Measurements from ENCODE around the gene LMO7.

LMO7 gene

DNA sequence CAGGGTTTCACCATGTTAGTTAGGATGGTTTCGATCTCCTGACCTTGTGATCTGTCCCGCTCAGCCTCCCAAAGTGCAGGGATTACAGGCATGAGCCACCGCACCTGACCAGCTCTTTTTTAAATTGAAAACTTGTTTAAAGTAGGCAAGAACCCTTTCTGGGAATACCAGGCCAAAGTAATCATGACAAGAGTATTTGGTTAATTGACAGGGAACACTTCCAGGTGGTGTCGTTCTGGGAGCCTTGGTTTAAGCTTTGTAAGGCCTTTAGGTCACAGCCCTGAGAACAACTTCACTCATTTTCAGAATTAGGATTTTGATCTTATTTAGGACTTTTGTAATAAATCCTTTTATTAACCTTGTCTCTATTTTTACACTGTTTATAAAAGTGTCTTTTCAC is 115.2 kb downstream of the LMO7 start:
- no peak overlapping the region for H3K27ac ChIP-seq (ENCODE audit: insufficient read depth, low read depth, low read length, poor library complexity, severe bottlenecking)
- no peaks in the 10 kb centered on the region for H3K27me3 ChIP-seq (ENCODE audit: control insufficient read depth, insufficient read depth, low read length, poor library complexity, severe bottlenecking)
- H3K4me1 ChIP-seq (ENCODE audit: control insufficient read depth, insufficient read depth, low read length), result no peaks in the 10 kb centered on the region
- 87 to 91% methylated on average over 4 of the region's 4 CpGs for WGBS, 2 experiments
- H3K4me3 ChIP-seq (ENCODE audit: insufficient read depth, low read depth, low read length), result no peak overlapping the region
- H3K9me3 ChIP-seq (ENCODE audit: control insufficient read depth, low read length), result no peaks in the 10 kb centered on the region
- H3K36me3 ChIP-seq (ENCODE audit: control insufficient read depth, insufficient read depth, low read length), result no peaks in the 10 kb centered on the region

DNA sequence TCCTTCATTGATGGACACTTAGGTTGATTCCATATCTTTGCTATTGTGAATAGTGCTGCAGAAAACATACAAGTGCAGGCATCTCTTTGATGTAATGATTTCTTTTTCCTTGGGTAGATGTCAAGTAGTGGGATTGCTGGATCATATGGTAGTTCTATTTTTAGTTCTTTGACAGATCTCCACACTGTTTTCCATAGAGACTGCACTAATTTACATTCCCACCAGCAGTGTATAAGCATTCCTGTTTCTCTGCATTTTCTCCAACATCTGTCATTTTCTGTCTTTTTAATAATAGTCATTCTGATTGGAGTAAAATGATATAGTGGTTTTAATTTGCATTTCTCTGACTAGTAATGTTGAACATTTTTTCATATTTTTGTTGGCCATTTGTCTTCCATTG is 116.7 kb downstream of the LMO7 start:
- no peak overlapping the region for H3K27ac ChIP-seq (ENCODE audit: insufficient read depth, low read depth, low read length, poor library complexity, severe bottlenecking)
- no peaks in the 10 kb centered on the region for H3K4me1 ChIP-seq (ENCODE audit: control insufficient read depth, insufficient read depth, low read length)
- no peaks in the 10 kb centered on the region for H3K9me3 ChIP-seq (ENCODE audit: control insufficient read depth, low read length)
- no peaks in the 10 kb centered on the region for H3K36me3 ChIP-seq (ENCODE audit: control insufficient read depth, insufficient read depth, low read length)
- H3K27me3 ChIP-seq (ENCODE audit: control insufficient read depth, insufficient read depth, low read length, poor library complexity, severe bottlenecking), result no peaks in the 10 kb centered on the region
- no peak overlapping the region for H3K4me3 ChIP-seq (ENCODE audit: insufficient read depth, low read depth, low read length)

DNA sequence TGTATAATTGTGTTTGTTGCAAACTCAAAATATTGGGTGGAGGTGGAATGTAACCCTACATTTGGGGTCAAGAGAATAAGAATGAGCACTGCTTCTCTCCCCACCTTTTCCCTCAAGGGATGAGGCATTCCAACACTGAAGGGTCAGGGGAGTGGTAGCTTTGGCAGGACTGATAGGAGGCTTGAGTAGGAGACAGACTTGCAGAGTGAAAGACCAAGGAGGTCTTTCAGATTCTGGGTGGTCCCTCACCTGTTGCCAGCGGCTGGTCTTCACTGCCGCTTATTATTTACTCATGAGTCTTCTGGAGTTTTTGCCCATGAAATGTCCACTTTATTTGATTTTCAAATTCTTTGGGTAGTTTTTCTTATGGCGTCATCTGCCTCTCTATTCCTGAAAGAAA is 118.8 kb downstream of the LMO7 start:
- Histone ChIP-seq H3K4me3 (ENCODE audit: insufficient read depth, low read depth, low read length) (no peak overlapping the region), H3K9me3 (ENCODE audit: control insufficient read depth, low read length) (no peaks in the 10 kb centered on the region), H3K4me1 (ENCODE audit: control insufficient read depth, insufficient read depth, low read length) (no peaks in the 10 kb centered on the region), H3K27me3 (ENCODE audit: control insufficient read depth, insufficient read depth, low read length, poor library complexity, severe bottlenecking) (no peaks in the 10 kb centered on the region), H3K27ac (ENCODE audit: insufficient read depth, low read depth, low read length, poor library complexity, severe bottlenecking) (no peak overlapping the region), H3K36me3 (ENCODE audit: control insufficient read depth, insufficient read depth, low read length) (no peaks in the 10 kb centered on the region)
- WGBS, 2 experiments, result 93 to 98% methylated on average over 3 of the region's 3 CpGs

DNA sequence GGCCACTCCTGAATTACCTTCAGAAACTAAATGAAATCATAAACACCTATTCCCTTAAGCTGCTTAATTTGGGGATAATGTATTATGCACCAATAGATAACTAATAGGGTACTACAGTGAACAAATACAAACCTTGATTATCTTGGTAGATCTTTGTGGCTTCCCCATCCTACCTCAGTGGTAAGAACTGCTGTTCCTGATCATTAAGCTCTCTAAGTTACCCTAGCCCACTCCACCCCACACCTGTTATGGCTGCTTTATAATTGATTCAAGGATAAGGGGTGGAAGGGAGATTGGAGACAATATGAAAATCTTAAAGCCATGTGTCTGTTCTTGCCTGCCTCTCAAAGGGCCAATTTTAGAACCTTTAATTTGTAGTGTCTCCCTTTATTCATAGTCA is 121.2 kb downstream of the LMO7 start:
- Histone ChIP-seq H3K27ac (ENCODE audit: insufficient read depth, low read depth, low read length, poor library complexity, severe bottlenecking) (no peak overlapping the region), H3K4me3 (ENCODE audit: insufficient read depth, low read depth, low read length) (no peak overlapping the region), H3K36me3 (ENCODE audit: control insufficient read depth, insufficient read depth, low read length) (no peaks in the 10 kb centered on the region), H3K4me1 (ENCODE audit: control insufficient read depth, insufficient read depth, low read length) (no peaks in the 10 kb centered on the region), H3K9me3 (ENCODE audit: control insufficient read depth, low read length) (no peaks in the 10 kb centered on the region), H3K27me3 (ENCODE audit: control insufficient read depth, insufficient read depth, low read length, poor library complexity, severe bottlenecking) (no peaks in the 10 kb centered on the region)

DNA sequence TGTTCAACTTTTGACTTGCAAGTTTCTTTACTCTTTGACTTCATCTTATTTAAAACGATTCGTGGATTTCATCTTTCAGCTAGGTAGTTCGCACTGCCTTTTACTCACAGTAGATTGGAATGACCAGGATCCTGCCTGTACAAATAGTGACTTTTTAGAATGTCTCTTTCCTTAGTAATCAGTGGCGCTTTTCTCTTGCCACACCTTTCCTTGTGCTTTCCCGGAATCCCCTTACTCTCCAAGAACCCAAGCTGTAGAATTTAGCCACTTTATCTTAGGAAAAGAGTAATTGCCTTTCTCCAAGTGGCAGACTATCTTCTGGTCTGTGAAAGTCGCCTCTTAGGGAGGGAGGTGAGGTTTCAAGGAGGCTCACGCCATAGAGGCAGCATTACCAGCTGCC is 123.4 kb downstream of the LMO7 start:
- WGBS, 2 experiments, result 94 to 99% methylated on average over 7 of the region's 7 CpGs
- no peaks in the 10 kb centered on the region for H3K9me3 ChIP-seq (ENCODE audit: control insufficient read depth, low read length)
- no peaks in the 10 kb centered on the region for H3K4me1 ChIP-seq (ENCODE audit: control insufficient read depth, insufficient read depth, low read length)
- H3K36me3 ChIP-seq (ENCODE audit: control insufficient read depth, insufficient read depth, low read length), result no peaks in the 10 kb centered on the region
- H3K27ac ChIP-seq (ENCODE audit: insufficient read depth, low read depth, low read length, poor library complexity, severe bottlenecking), result no peak overlapping the region
- H3K27me3 ChIP-seq (ENCODE audit: control insufficient read depth, insufficient read depth, low read length, poor library complexity, severe bottlenecking), result no peaks in the 10 kb centered on the region
- H3K4me3 ChIP-seq (ENCODE audit: insufficient read depth, low read depth, low read length), result no peak overlapping the region

DNA sequence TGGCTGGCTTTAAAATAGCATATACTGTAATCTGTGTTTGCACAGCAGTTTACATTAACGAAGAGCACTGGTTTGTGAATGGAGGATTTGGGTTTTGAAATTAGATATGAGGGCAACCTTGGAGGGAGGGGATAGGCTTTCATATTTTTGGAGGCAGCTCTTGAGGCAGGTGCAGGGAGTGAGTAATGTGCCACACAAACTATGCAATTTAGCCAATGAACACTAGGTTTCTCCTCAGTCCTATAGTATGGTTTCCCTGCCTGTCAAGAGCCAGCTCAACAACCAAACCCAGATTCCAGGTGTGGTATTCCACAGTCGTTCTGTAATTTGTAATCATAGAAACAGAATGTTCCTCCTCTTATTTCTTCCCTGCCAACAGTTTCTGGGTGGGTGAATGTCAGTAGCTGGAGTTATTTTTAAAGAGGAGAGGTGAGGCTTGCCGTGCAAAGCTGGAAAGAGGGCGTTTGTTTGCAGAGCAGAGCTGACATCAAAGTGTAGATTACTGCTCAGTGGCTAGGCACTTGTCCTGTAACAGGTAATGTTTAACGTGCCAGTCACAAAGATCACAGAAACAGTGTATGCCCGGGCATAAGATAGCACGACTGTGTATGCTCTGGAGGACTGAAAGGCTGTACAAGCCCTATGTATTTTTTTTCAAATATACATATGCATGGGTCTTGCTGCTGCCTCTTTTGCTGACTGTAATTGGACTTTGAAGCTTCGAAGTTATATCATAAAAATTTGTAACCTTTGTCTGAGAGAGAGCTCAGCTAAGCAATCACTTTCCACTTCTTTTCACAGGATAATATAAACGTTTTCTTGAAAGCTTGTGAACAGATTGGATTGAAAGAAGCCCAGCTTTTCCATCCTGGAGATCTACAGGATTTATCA is 124.2 kb downstream of the LMO7 start:
- H3K4me1 ChIP-seq (ENCODE audit: control insufficient read depth, insufficient read depth, low read length), result no peaks in the 10 kb centered on the region
- WGBS, 2 experiments, result 85 to 89% methylated on average over 8 to 9 of the region's 9 CpGs
- H3K27me3 ChIP-seq (ENCODE audit: control insufficient read depth, insufficient read depth, low read length, poor library complexity, severe bottlenecking), result no peaks in the 10 kb centered on the region
- no peaks in the 10 kb centered on the region for H3K36me3 ChIP-seq (ENCODE audit: control insufficient read depth, insufficient read depth, low read length)
- no peaks in the 10 kb centered on the region for H3K9me3 ChIP-seq (ENCODE audit: control insufficient read depth, low read length)
- no peak overlapping the region for H3K4me3 ChIP-seq (ENCODE audit: insufficient read depth, low read depth, low read length)
- H3K27ac ChIP-seq (ENCODE audit: insufficient read depth, low read depth, low read length, poor library complexity, severe bottlenecking), result no peak overlapping the region

DNA sequence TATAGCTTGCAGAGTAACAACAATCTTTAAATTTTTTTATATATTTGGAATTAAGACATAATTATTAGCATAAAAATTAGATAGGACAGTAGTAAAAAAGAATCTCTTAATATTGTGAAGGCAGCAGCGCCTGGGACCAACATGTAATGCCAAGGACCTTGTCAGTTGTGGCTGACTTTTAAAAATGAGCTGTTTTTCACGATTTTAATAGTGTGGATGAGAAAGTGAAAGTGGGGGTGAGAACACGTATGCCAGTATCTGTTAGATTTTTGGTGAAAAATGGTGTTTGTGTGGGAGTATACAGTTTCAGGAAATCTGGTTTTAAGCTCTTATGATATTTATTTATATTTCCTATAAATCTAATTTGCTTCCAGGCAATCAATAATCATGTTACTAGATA is 125.2 kb downstream of the LMO7 start:
- H3K36me3 ChIP-seq (ENCODE audit: control insufficient read depth, insufficient read depth, low read length), result no peaks in the 10 kb centered on the region
- no peak overlapping the region for H3K4me3 ChIP-seq (ENCODE audit: insufficient read depth, low read depth, low read length)
- H3K27me3 ChIP-seq (ENCODE audit: control insufficient read depth, insufficient read depth, low read length, poor library complexity, severe bottlenecking), result no peaks in the 10 kb centered on the region
- H3K4me1 ChIP-seq (ENCODE audit: control insufficient read depth, insufficient read depth, low read length), result no peaks in the 10 kb centered on the region
- WGBS, 2 experiments, result 94 to 95% methylated on average over 3 of the region's 3 CpGs
- no peak overlapping the region for H3K27ac ChIP-seq (ENCODE audit: insufficient read depth, low read depth, low read length, poor library complexity, severe bottlenecking)
- H3K9me3 ChIP-seq (ENCODE audit: control insufficient read depth, low read length), result no peaks in the 10 kb centered on the region

DNA sequence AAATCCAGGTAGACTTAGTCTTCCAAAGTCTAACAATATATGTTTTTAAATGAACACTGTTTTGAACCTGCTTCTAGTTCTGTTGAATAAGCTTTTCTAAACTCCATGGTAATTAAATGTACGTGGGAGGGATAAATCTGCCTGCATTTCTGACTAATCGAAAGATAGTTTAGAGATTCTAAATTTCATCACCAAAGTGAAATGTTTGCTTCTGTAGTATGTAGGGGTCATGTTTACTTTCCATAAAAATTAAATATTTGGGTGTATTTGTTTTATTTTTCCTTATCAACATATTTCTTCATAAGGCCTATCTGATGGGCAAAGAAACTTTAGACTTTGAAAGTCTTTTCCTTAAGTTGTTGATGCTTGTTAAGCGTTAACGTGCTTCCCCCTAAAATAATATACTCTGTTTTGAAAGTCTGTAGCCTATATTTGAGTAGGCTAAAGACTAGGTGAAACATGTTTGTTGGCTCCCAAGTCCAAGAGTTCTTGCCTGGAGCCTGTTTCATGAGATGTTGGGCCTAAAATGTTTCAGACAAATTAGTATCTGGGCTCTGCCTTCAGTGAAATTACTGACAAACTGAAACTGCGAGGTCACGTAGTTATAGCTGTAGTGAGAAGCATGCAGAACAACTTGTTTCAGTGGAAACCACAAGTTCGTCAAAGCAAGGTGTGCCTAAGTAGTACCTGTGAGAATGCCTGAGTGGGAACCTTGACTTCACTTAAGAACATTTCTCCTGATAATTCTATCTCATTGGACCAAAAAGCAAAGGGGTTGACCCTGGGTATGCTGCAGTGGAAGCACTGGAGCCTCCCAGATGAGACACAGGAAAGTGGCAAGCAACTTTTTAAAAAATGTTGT is 126.2 kb downstream of the LMO7 start:
- WGBS, 2 experiments, result 92 to 94% methylated on average over 5 to 7 of the region's 7 CpGs
- Histone ChIP-seq H3K9me3 (ENCODE audit: control insufficient read depth, low read length) (no peaks in the 10 kb centered on the region), H3K4me1 (ENCODE audit: control insufficient read depth, insufficient read depth, low read length) (no peaks in the 10 kb centered on the region), H3K36me3 (ENCODE audit: control insufficient read depth, insufficient read depth, low read length) (no peaks in the 10 kb centered on the region), H3K27ac (ENCODE audit: insufficient read depth, low read depth, low read length, poor library complexity, severe bottlenecking) (no peak overlapping the region), H3K27me3 (ENCODE audit: control insufficient read depth, insufficient read depth, low read length, poor library complexity, severe bottlenecking) (no peaks in the 10 kb centered on the region), H3K4me3 (ENCODE audit: insufficient read depth, low read depth, low read length) (no peak overlapping the region)

DNA sequence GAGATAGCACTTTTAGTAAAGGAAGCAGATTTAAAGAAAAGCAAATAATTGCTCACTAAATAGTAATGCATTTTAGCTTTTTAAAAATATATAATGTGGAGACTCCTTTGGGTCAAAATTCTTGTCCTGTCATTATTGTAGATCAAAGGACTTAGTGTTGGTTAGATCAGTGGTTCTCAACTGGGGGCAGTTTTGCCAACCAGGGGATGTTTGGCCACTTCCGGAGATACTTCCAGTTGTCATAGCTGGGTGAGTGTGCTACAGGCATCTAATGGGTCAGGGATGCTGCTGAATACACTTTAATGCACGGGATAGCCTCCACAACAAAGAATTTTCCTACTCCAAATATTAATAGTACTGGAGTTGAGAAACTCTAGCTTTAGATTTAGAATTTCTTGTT is 126.8 kb downstream of the LMO7 start:
- 94% methylated on average over 1 to 2 of the region's 2 CpGs for WGBS, 2 experiments

DNA sequence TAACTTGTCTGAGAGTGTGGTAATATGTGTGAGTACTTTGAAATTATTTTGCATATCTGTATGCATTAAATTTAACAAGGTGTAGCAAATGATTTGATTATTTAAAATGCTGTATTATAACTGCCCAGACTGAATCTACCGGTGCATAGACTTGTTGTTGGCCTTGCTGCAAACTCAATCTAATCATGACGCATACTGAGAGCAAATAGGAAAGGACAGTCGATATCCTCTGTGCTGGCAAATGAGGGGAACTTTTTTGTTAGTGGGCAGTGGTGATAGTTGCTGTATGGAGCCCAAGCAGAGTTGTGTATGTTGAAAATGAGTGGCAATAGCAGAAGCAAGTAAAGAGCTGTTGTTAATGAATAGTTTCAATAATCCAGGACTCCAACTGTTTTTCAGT is 127.4 kb downstream of the LMO7 start:
- H3K36me3 ChIP-seq (ENCODE audit: control insufficient read depth, insufficient read depth, low read length), result no peaks in the 10 kb centered on the region
- no peak overlapping the region for H3K27ac ChIP-seq (ENCODE audit: insufficient read depth, low read depth, low read length, poor library complexity, severe bottlenecking)
- H3K27me3 ChIP-seq (ENCODE audit: control insufficient read depth, insufficient read depth, low read length, poor library complexity, severe bottlenecking), result no peaks in the 10 kb centered on the region
- H3K4me1 ChIP-seq (ENCODE audit: control insufficient read depth, insufficient read depth, low read length), result no peaks in the 10 kb centered on the region
- H3K4me3 ChIP-seq (ENCODE audit: insufficient read depth, low read depth, low read length), result no peak overlapping the region
- 95 to 98% methylated on average over 3 of the region's 3 CpGs for WGBS, 2 experiments
- H3K9me3 ChIP-seq (ENCODE audit: control insufficient read depth, low read length), result no peaks in the 10 kb centered on the region

More for the DNA sequence above, 126.8 kb downstream of the LMO7 start:
- Histone ChIP-seq H3K36me3 (ENCODE audit: control insufficient read depth, insufficient read depth, low read length) (no peaks in the 10 kb centered on the region), H3K4me1 (ENCODE audit: control insufficient read depth, insufficient read depth, low read length) (no peaks in the 10 kb centered on the region), H3K27ac (ENCODE audit: insufficient read depth, low read depth, low read length, poor library complexity, severe bottlenecking) (no peak overlapping the region), H3K9me3 (ENCODE audit: control insufficient read depth, low read length) (no peaks in the 10 kb centered on the region), H3K27me3 (ENCODE audit: control insufficient read depth, insufficient read depth, low read length, poor library complexity, severe bottlenecking) (no peaks in the 10 kb centered on the region), H3K4me3 (ENCODE audit: insufficient read depth, low read depth, low read length) (no peak overlapping the region)
